ENCODE results near the gene VILL.

VILL gene

GRCh38 chr3:37981348-37981664 is 9.3 kb upstream of the VILL start:
- no peak for DNase-seq
- no peaks in the 10 kb centered on the region for H3K9me2 ChIP-seq (replicated peaks; ENCODE audit: insufficient read depth, low read length)
- no peak for TF ChIP-seq EZH2 (optimal IDR thresholded peaks at IDR 0.05; ENCODE audit: low read depth, low read length)
- TF ChIP-seq EZH2phosphoT487 (IDR thresholded peaks at IDR 0.05; ENCODE audit: low read length): no peak
- no peak for TF ChIP-seq CTCF (IDR thresholded peaks at IDR 0.05; ENCODE audit: low read length)
- H3K4me3 ChIP-seq (ENCODE audit: low read length): no peak overlapping the region
- H3F3A ChIP-seq (ENCODE audit: insufficient read depth, low read length): no peaks in the 10 kb centered on the region
- no peaks in the 10 kb centered on the region for H3K9me3 ChIP-seq (replicated peaks; ENCODE audit: insufficient read depth, low read length)
- no peak overlapping the region for H3K27ac ChIP-seq (ENCODE audit: low read length)
- no peak overlapping the region for H3K9ac ChIP-seq (ENCODE audit: low read length)
- H3K27me3 ChIP-seq (replicated peaks; ENCODE audit: insufficient read depth, low read length): no peaks in the 10 kb centered on the region
- H3K4me2 ChIP-seq (ENCODE audit: low read depth, low read length): no peak overlapping the region
- no peaks in the 10 kb centered on the region for H3K36me3 ChIP-seq (replicated peaks; ENCODE audit: insufficient read depth, low read length)
- no peak overlapping the region for H2AFZ ChIP-seq (ENCODE audit: low read length)
- no peaks in the 10 kb centered on the region for H3K79me2 ChIP-seq (ENCODE audit: low read length)
- H3K4me1 ChIP-seq (ENCODE audit: low read length): no peaks in the 10 kb centered on the region
- no peaks in the 10 kb centered on the region for H4K20me1 ChIP-seq (ENCODE audit: insufficient read depth, low read length)

GRCh38 chr3:37982331-37982730 is 8.3 kb upstream of the VILL start:
- H2AFZ ChIP-seq (ENCODE audit: low read length): no peak overlapping the region

GRCh38 chr3:37984051-37984450 is 6.5 kb upstream of the VILL start:
- no peaks in the 10 kb centered on the region for H3K9me3 ChIP-seq (replicated peaks; ENCODE audit: insufficient read depth, low read length)
- H3F3A ChIP-seq (ENCODE audit: insufficient read depth, low read length): no peaks in the 10 kb centered on the region
- H3K27me3 ChIP-seq (replicated peaks; ENCODE audit: insufficient read depth, low read length): no peaks in the 10 kb centered on the region
- H3K79me2 ChIP-seq (ENCODE audit: low read length): no peaks in the 10 kb centered on the region
- H3K4me1 ChIP-seq (ENCODE audit: low read length): no peaks in the 10 kb centered on the region
- no peaks in the 10 kb centered on the region for H4K20me1 ChIP-seq (ENCODE audit: insufficient read depth, low read length)
- no peaks in the 10 kb centered on the region for H3K36me3 ChIP-seq (replicated peaks; ENCODE audit: insufficient read depth, low read length)
- H3K4me3 ChIP-seq (ENCODE audit: low read length): no peak overlapping the region
- TF ChIP-seq EZH2 (optimal IDR thresholded peaks at IDR 0.05; ENCODE audit: low read depth, low read length) (no peak), EZH2phosphoT487 (IDR thresholded peaks at IDR 0.05; ENCODE audit: low read length) (no peak), CTCF (IDR thresholded peaks at IDR 0.05; ENCODE audit: low read length) (no peak)
- H3K9me2 ChIP-seq (replicated peaks; ENCODE audit: insufficient read depth, low read length): no peaks in the 10 kb centered on the region
- no peak overlapping the region for H3K4me2 ChIP-seq (ENCODE audit: low read depth, low read length)
- no peak overlapping the region for H3K27ac ChIP-seq (ENCODE audit: low read length)
- DNase-seq: no peak
- H2AFZ ChIP-seq (ENCODE audit: low read length): no peak overlapping the region
- no peak overlapping the region for H3K9ac ChIP-seq (ENCODE audit: low read length)

More at GRCh38 chr3:37982331-37982730, 8.3 kb upstream of the VILL start:
- TF ChIP-seq EZH2 (optimal IDR thresholded peaks at IDR 0.05; ENCODE audit: low read depth, low read length): no peak
- no peak for TF ChIP-seq EZH2phosphoT487 (IDR thresholded peaks at IDR 0.05; ENCODE audit: low read length)
- TF ChIP-seq CTCF (IDR thresholded peaks at IDR 0.05; ENCODE audit: low read length): no peak
- no peaks in the 10 kb centered on the region for H3K4me1 ChIP-seq (ENCODE audit: low read length)
- H3K79me2 ChIP-seq (ENCODE audit: low read length): no peaks in the 10 kb centered on the region
- no peak overlapping the region for H3K4me3 ChIP-seq (ENCODE audit: low read length)
- H3K9me2 ChIP-seq (replicated peaks; ENCODE audit: insufficient read depth, low read length): no peaks in the 10 kb centered on the region
- no peak overlapping the region for H3K27ac ChIP-seq (ENCODE audit: low read length)
- no peak for DNase-seq
- no peaks in the 10 kb centered on the region for H4K20me1 ChIP-seq (ENCODE audit: insufficient read depth, low read length)
- no peak overlapping the region for H3K4me2 ChIP-seq (ENCODE audit: low read depth, low read length)
- no peaks in the 10 kb centered on the region for H3K36me3 ChIP-seq (replicated peaks; ENCODE audit: insufficient read depth, low read length)
- no peaks in the 10 kb centered on the region for H3F3A ChIP-seq (ENCODE audit: insufficient read depth, low read length)
- no peaks in the 10 kb centered on the region for H3K27me3 ChIP-seq (replicated peaks; ENCODE audit: insufficient read depth, low read length)
- no peak overlapping the region for H3K9ac ChIP-seq (ENCODE audit: low read length)
- no peaks in the 10 kb centered on the region for H3K9me3 ChIP-seq (replicated peaks; ENCODE audit: insufficient read depth, low read length)
